Erythroblast (primary cell): ENCODE data around the gene NCKAP5.

Source experiments
- GATA1 ChIP-seq: IDR thresholded peaks from 2 replicates; pipeline ENCODE4 v1.6.1; 2011; ENCODE audit warnings: low read depth, mild to moderate bottlenecking, control low read depth, low read length, moderate library complexity
- POLR2A ChIP-seq: IDR thresholded peaks from 2 replicates; pipeline ENCODE4 v1.6.1; 2011; ENCODE audit warnings: mild to moderate bottlenecking, low read length

DNA sequence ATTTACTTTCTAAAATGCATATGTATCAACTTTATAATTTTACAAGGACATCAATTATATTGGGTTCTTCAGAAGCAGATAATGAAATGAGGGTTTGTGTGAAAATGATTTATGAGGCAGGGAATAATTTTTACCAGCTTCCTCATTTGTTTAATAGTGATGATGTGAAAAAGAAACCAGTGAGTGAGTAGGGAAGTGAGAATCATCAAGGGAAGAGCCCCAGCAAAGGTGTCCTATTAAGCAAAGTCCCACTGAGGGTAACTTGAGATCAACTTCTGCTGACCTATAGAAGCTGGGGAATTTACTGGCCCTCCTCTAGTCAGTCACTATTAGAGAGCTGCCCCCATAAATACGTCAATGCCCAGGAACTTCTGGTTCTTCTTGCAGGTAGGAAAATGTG lies 631.5 kb downstream of the NCKAP5 start:
- TF ChIP-seq POLR2A (no peak), GATA1 (no peak)
